ENCODE measurements around the gene SPDYC.

Gene SPDYC

DNA sequence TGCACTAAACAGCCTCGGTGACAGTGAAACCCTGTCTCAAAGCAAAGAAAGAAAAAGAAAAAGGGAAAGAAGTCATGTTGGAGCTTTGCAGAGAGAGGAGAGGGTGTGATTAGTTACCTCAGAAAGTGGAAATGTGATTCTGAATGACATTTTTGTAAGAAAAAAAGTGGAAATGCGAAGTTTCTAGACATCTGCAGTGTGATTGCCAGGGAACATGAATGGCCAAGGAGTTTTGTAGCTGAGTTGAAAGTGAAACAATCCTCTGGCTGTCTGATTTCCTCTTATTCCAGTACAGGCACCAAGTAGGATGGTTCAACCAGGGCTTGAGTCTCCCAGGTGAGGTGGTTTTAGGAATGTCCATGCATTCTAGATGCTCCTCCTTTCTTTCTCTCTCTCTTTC is 17.9 kb upstream of the SPDYC start:
- TF ChIP-seq, protein P1, sequence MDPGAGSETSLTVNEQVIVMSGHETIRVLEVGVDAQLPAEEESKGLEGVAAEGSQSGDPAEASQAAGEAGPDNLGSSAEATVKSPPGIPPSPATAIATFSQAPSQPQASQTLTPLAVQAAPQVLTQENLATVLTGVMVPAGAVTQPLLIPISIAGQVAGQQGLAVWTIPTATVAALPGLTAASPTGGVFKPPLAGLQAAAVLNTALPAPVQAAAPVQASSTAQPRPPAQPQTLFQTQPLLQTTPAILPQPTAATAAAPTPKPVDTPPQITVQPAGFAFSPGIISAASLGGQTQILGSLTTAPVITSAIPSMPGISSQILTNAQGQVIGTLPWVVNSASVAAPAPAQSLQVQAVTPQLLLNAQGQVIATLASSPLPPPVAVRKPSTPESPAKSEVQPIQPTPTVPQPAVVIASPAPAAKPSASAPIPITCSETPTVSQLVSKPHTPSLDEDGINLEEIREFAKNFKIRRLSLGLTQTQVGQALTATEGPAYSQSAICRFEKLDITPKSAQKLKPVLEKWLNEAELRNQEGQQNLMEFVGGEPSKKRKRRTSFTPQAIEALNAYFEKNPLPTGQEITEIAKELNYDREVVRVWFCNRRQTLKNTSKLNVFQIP (CRISPR knock-in tag; IDR thresholded peaks at IDR 0.05; ENCODE audit: borderline replicate concordance, low read depth), result no peak
- TF ChIP-seq TOX (CRISPR knock-in tag; IDR thresholded peaks at IDR 0.05; ENCODE audit: borderline replicate concordance), result no peak
- TF ChIP-seq ZFP3 (CRISPR knock-in tag; IDR thresholded peaks at IDR 0.05), result no peak
- no peak for TF ChIP-seq BACH2 (CRISPR knock-in tag; IDR thresholded peaks at IDR 0.05; ENCODE audit: borderline replicate concordance)
- TF ChIP-seq RARB (CRISPR knock-in tag; IDR thresholded peaks at IDR 0.05), result no peak
- TF ChIP-seq ARNTL (CRISPR knock-in tag; IDR thresholded peaks at IDR 0.05; ENCODE audit: borderline replicate concordance, low read depth), result no peak
- TF ChIP-seq ESRRG (CRISPR knock-in tag; IDR thresholded peaks at IDR 0.05), result no peak
- TF ChIP-seq, protein P2, sequence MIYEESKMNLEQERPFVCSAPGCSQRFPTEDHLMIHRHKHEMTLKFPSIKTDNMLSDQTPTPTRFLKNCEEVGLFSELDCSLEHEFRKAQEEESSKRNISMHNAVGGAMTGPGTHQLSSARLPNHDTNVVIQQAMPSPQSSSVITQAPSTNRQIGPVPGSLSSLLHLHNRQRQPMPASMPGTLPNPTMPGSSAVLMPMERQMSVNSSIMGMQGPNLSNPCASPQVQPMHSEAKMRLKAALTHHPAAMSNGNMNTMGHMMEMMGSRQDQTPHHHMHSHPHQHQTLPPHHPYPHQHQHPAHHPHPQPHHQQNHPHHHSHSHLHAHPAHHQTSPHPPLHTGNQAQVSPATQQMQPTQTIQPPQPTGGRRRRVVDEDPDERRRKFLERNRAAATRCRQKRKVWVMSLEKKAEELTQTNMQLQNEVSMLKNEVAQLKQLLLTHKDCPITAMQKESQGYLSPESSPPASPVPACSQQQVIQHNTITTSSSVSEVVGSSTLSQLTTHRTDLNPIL (CRISPR knock-in tag; IDR thresholded peaks at IDR 0.05; ENCODE audit: low read depth), result no peak
- TF ChIP-seq ISL1 (CRISPR knock-in tag; IDR thresholded peaks at IDR 0.05), result no peak
- TF ChIP-seq ZC3H10 (CRISPR knock-in tag; IDR thresholded peaks at IDR 0.05), result no peak
- TF ChIP-seq ZNF565 (CRISPR knock-in tag; conservative IDR thresholded peaks at IDR 0.05; ENCODE audit: low read depth), result no peak
- no peak for TF ChIP-seq SNAI2 (CRISPR knock-in tag; IDR thresholded peaks at IDR 0.05)
- no peak for TF ChIP-seq PPARA (CRISPR knock-in tag; IDR thresholded peaks at IDR 0.05; ENCODE audit: borderline replicate concordance)
- TF ChIP-seq ZNF8 (CRISPR knock-in tag; IDR thresholded peaks at IDR 0.05), result no peak
- no peak for TF ChIP-seq CSDC2 (CRISPR knock-in tag; IDR thresholded peaks at IDR 0.05)
- TF ChIP-seq TCF4 (CRISPR knock-in tag; IDR thresholded peaks at IDR 0.05; ENCODE audit: borderline replicate concordance), result no peak
- ATAC-seq, result no peak

DNA sequence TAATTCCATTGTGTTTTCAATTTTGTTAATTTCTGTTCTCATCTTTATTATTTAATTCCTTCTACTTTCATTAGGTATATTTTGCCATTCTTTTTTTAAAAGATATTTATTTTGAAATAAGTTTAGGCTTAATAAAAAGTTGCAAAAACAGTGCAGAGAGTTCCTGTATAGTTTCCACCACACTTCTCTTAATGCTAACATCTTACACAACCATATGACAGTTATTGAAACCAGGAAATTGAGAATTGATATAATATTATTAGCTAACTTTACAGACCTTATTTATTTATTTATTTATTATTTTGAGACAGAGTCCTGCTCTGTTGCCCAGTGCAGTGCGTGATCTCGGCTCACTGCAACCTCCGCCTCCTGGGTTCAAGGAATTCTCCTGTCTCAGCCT is 13.8 kb upstream of the SPDYC start:
- TF ChIP-seq, protein P2 (CRISPR knock-in tag; IDR thresholded peaks at IDR 0.05; ENCODE audit: low read depth), result no peak
- TF ChIP-seq, protein P3, sequence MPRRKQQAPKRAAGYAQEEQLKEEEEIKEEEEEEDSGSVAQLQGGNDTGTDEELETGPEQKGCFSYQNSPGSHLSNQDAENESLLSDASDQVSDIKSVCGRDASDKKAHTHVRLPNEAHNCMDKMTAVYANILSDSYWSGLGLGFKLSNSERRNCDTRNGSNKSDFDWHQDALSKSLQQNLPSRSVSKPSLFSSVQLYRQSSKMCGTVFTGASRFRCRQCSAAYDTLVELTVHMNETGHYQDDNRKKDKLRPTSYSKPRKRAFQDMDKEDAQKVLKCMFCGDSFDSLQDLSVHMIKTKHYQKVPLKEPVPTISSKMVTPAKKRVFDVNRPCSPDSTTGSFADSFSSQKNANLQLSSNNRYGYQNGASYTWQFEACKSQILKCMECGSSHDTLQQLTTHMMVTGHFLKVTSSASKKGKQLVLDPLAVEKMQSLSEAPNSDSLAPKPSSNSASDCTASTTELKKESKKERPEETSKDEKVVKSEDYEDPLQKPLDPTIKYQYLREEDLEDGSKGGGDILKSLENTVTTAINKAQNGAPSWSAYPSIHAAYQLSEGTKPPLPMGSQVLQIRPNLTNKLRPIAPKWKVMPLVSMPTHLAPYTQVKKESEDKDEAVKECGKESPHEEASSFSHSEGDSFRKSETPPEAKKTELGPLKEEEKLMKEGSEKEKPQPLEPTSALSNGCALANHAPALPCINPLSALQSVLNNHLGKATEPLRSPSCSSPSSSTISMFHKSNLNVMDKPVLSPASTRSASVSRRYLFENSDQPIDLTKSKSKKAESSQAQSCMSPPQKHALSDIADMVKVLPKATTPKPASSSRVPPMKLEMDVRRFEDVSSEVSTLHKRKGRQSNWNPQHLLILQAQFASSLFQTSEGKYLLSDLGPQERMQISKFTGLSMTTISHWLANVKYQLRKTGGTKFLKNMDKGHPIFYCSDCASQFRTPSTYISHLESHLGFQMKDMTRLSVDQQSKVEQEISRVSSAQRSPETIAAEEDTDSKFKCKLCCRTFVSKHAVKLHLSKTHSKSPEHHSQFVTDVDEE (CRISPR knock-in tag; IDR thresholded peaks at IDR 0.05), result no peak
- no peak for ATAC-seq

DNA sequence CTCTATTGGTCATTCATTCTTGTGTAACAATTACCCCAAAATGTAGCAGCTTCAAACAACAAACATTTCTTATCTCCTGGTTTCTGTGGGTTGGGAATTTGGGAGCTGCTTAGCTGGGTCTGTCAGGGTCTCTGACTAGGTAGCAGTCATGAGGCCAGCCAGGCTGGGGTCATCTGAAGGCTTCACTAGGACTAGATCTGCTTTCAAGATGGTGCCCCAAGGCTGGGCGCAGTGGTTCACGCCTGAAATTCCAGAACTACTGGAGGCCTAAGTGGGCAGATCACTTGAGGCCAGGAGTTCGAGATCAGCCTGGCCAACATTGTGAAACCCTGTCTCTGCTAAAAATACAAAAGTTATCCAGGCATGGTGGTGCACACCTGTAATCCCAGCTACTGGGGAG is 13.1 kb upstream of the SPDYC start:
- no peak for TF ChIP-seq ESRRG (CRISPR knock-in tag; IDR thresholded peaks at IDR 0.05)
- TF ChIP-seq, protein P4, sequence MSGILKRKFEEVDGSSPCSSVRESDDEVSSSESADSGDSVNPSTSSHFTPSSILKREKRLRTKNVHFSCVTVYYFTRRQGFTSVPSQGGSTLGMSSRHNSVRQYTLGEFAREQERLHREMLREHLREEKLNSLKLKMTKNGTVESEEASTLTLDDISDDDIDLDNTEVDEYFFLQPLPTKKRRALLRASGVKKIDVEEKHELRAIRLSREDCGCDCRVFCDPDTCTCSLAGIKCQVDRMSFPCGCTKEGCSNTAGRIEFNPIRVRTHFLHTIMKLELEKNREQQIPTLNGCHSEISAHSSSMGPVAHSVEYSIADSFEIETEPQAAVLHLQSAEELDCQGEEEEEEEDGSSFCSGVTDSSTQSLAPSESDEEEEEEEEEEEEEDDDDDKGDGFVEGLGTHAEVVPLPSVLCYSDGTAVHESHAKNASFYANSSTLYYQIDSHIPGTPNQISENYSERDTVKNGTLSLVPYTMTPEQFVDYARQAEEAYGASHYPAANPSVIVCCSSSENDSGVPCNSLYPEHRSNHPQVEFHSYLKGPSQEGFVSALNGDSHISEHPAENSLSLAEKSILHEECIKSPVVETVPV (CRISPR knock-in tag; IDR thresholded peaks at IDR 0.05), result no peak
- no peak for TF ChIP-seq ARNTL (CRISPR knock-in tag; IDR thresholded peaks at IDR 0.05; ENCODE audit: borderline replicate concordance, low read depth)
- TF ChIP-seq, protein P1 (CRISPR knock-in tag; IDR thresholded peaks at IDR 0.05; ENCODE audit: borderline replicate concordance, low read depth), result no peak
- TF ChIP-seq, protein P2 (CRISPR knock-in tag; IDR thresholded peaks at IDR 0.05; ENCODE audit: low read depth), result no peak
- no peak for TF ChIP-seq SNAI2 (CRISPR knock-in tag; IDR thresholded peaks at IDR 0.05)
- no peak for TF ChIP-seq CSDC2 (CRISPR knock-in tag; IDR thresholded peaks at IDR 0.05)
- TF ChIP-seq RARB (CRISPR knock-in tag; IDR thresholded peaks at IDR 0.05), result no peak
- no peak for TF ChIP-seq TOX (CRISPR knock-in tag; IDR thresholded peaks at IDR 0.05; ENCODE audit: borderline replicate concordance)
- no peak for TF ChIP-seq ZNF70 (CRISPR knock-in tag; IDR thresholded peaks at IDR 0.05)
- TF ChIP-seq PPARA (CRISPR knock-in tag; IDR thresholded peaks at IDR 0.05; ENCODE audit: borderline replicate concordance), result no peak
- no peak for TF ChIP-seq ZC3H10 (CRISPR knock-in tag; IDR thresholded peaks at IDR 0.05)
- TF ChIP-seq ISL1 (CRISPR knock-in tag; IDR thresholded peaks at IDR 0.05), result no peak
- TF ChIP-seq BACH2 (CRISPR knock-in tag; IDR thresholded peaks at IDR 0.05; ENCODE audit: borderline replicate concordance), result no peak
- TF ChIP-seq ZFP30 (CRISPR knock-in tag; IDR thresholded peaks at IDR 0.05), result no peak
- TF ChIP-seq ZFP3 (CRISPR knock-in tag; IDR thresholded peaks at IDR 0.05), result no peak
- TF ChIP-seq ZNF8 (CRISPR knock-in tag; IDR thresholded peaks at IDR 0.05), result no peak
- TF ChIP-seq, protein P3 (CRISPR knock-in tag; IDR thresholded peaks at IDR 0.05), result no peak
- no peak for TF ChIP-seq TCF4 (CRISPR knock-in tag; IDR thresholded peaks at IDR 0.05; ENCODE audit: borderline replicate concordance)
- TF ChIP-seq GLIS3 (CRISPR knock-in tag; IDR thresholded peaks at IDR 0.05), result no peak
- ATAC-seq, result no peak
